Muscle layer of duodenum (tissue), 2 donors: ENCODE results near the gene AHCYL2.

ENCODE experiments used
- H3K27ac ChIP-seq: one replicate; pipeline ENCODE4 v1.7.0; 2013; ENCODE audit warnings: mild to moderate bottlenecking, low read length
- H3K27me3 ChIP-seq: one replicate; pipeline ENCODE4 v1.7.0; 2013; ENCODE audit warnings: low read depth, mild to moderate bottlenecking, control low read depth, low read length
- H3K36me3 ChIP-seq, 2 donors: one replicate each; pipeline ENCODE4 v1.7.0; 2013; ENCODE audit warnings: low read length in 2 of 2, control low read depth in 1 of 2, mild to moderate bottlenecking in 1 of 2; ENCODE audit not compliant: insufficient read depth in 2 of 2, control insufficient read depth in 1 of 2
- H3K4me1 ChIP-seq, 2 donors: one replicate each; pipeline ENCODE4 v1.7.0; 2013; ENCODE audit warnings: low read length in 2 of 2, mild to moderate bottlenecking in 2 of 2, control low read depth in 1 of 2, moderate library complexity in 1 of 2; ENCODE audit not compliant: insufficient read depth in 2 of 2, control insufficient read depth in 1 of 2
- H3K4me3 ChIP-seq, 2 donors: one replicate each; pipeline ENCODE4 v1.7.0; 2013; ENCODE audit warnings: low read length in 2 of 2, low read depth in 1 of 2, mild to moderate bottlenecking in 1 of 2
- H3K9me3 ChIP-seq, 2 donors: one replicate each; pipeline ENCODE4 v1.7.0; 2013; ENCODE audit warnings: low read length in 2 of 2, control low read depth in 1 of 2, mild to moderate bottlenecking in 1 of 2; ENCODE audit not compliant: control insufficient read depth in 1 of 2
- donor health status: healthy.

AHCYL2 gene

GRCh38 chr7:129376778-129377700 lies 152.2 kb downstream of the AHCYL2 start:
- Histone ChIP-seq H3K4me1 (no peaks in the 10 kb centered on the region), H3K4me3 (no peak overlapping the region), H3K27ac (no peak overlapping the region), H3K36me3 (peaks cover 0 to 9% of the 10 kb centered on the region in 2 donors), H3K9me3 (no peaks in the 10 kb centered on the region), H3K27me3 (no peaks in the 10 kb centered on the region)

- Histone ChIP-seq H3K4me1 (no peaks in the 10 kb centered on the region), H3K27me3 (no peaks in the 10 kb centered on the region), H3K36me3 (peaks cover 0 to 9% of the 10 kb centered on the region in 2 donors), H3K27ac (no peak overlapping the region), H3K4me3 (no peak overlapping the region), H3K9me3 (no peaks in the 10 kb centered on the region)
Observed at GRCh38 chr7:129381710-129382484, 157.1 kb downstream of the AHCYL2 start.

- Histone ChIP-seq H3K9me3 (no peaks in the 10 kb centered on the region), H3K36me3 (peaks cover 0 to 9% of the 10 kb centered on the region in 2 donors), H3K27me3 (no peaks in the 10 kb centered on the region), H3K27ac (no peak overlapping the region), H3K4me1 (no peaks in the 10 kb centered on the region), H3K4me3 (no peak overlapping the region)
Observed at GRCh38 chr7:129383542-129384132, 158.8 kb downstream of the AHCYL2 start.

GRCh38 chr7:129385116-129385515 lies 160.3 kb downstream of the AHCYL2 start:
- Histone ChIP-seq H3K36me3 (peaks cover 0 to under 1% of the 10 kb centered on the region in 2 donors), H3K4me3 (no peak overlapping the region), H3K9me3 (no peaks in the 10 kb centered on the region), H3K27ac (no peak overlapping the region), H3K4me1 (no peaks in the 10 kb centered on the region), H3K27me3 (no peaks in the 10 kb centered on the region)

- H3K4me3 ChIP-seq, result no peak overlapping the region
- no peaks in the 10 kb centered on the region for H3K4me1 ChIP-seq
- H3K9me3 ChIP-seq, result no peaks in the 10 kb centered on the region
- no peak overlapping the region for H3K27ac ChIP-seq
- no peaks in the 10 kb centered on the region for H3K27me3 ChIP-seq
- H3K36me3 ChIP-seq, result peaks cover 0 to 3% of the 10 kb centered on the region in 2 donors
Observed at GRCh38 chr7:129385598-129385997, 160.8 kb downstream of the AHCYL2 start.

GRCh38 chr7:129386506-129386905 lies 161.7 kb downstream of the AHCYL2 start:
- H3K36me3 ChIP-seq, result peaks cover 0 to 3% of the 10 kb centered on the region in 2 donors
- H3K9me3 ChIP-seq, result no peaks in the 10 kb centered on the region
- H3K4me3 ChIP-seq, result no peak overlapping the region
- no peaks in the 10 kb centered on the region for H3K27me3 ChIP-seq
- no peak overlapping the region for H3K27ac ChIP-seq
- H3K4me1 ChIP-seq, result no peaks in the 10 kb centered on the region

- H3K27ac ChIP-seq, result no peak overlapping the region
- H3K27me3 ChIP-seq, result no peaks in the 10 kb centered on the region
Observed at GRCh38 chr7:129387537-129387936, 162.7 kb downstream of the AHCYL2 start.

GRCh38 chr7:129388333-129389098 lies 163.7 kb downstream of the AHCYL2 start:
- Histone ChIP-seq H3K27ac (no peak overlapping the region), H3K4me3 (no peak overlapping the region), H3K9me3 (no peaks in the 10 kb centered on the region), H3K4me1 (no peaks in the 10 kb centered on the region), H3K36me3 (peaks cover 0 to 3% of the 10 kb centered on the region in 2 donors), H3K27me3 (no peaks in the 10 kb centered on the region)

More at GRCh38 chr7:129387537-129387936, 162.7 kb downstream of the AHCYL2 start:
- Histone ChIP-seq H3K9me3 (no peaks in the 10 kb centered on the region), H3K4me3 (no peak overlapping the region), H3K4me1 (no peaks in the 10 kb centered on the region), H3K36me3 (peaks cover 0 to 3% of the 10 kb centered on the region in 2 donors)

GRCh38 chr7:129389829-129390228 lies 165.0 kb downstream of the AHCYL2 start:
- no peaks in the 10 kb centered on the region for H3K9me3 ChIP-seq
- H3K27ac ChIP-seq, result no peak overlapping the region
- no peaks in the 10 kb centered on the region for H3K27me3 ChIP-seq
- H3K4me3 ChIP-seq, result no peak overlapping the region
- H3K36me3 ChIP-seq, result peaks cover 0 to 3% of the 10 kb centered on the region in 2 donors
- no peaks in the 10 kb centered on the region for H3K4me1 ChIP-seq

- H3K27me3 ChIP-seq, result no peaks in the 10 kb centered on the region
- H3K27ac ChIP-seq, result no peak overlapping the region
- no peak overlapping the region for H3K4me3 ChIP-seq
- no peaks in the 10 kb centered on the region for H3K9me3 ChIP-seq
- H3K4me1 ChIP-seq, result peaks cover 0 to 4% of the 10 kb centered on the region in 2 donors
- H3K36me3 ChIP-seq, result peaks cover 0 to 3% of the 10 kb centered on the region in 2 donors
Observed at GRCh38 chr7:129390314-129390713, 165.5 kb downstream of the AHCYL2 start.
